H9 (cell line): ENCODE results near the gene YIPF6. TPM values are rescaled to one million over a fixed set of nuclear protein-coding genes. Genes with fewer than 3 reads are reported as not detected.

Experiments used
- DNase-seq: peaks from one replicate; pipeline ENCODE4 v3.0.0-alpha.2; 2017
- H2AFZ ChIP-seq: one replicate; pipeline ENCODE4 v1.6.1; 2013; ENCODE audit warnings: mild to moderate bottlenecking, low read length, control low read depth, moderate library complexity
- H2AK5ac ChIP-seq: 2 replicates; pipeline ENCODE4 v1.6.1; 2013; ENCODE audit warnings: low read length, control low read depth, mixed read lengths; ENCODE audit not compliant: insufficient read length
- H2BK120ac ChIP-seq: one replicate; pipeline ENCODE4 v1.6.1; 2013; ENCODE audit warnings: low read depth, mild to moderate bottlenecking, low read length, control low read depth, inconsistent platforms; ENCODE audit not compliant: poor library complexity, severe bottlenecking
- H2BK12ac ChIP-seq: 2 replicates; pipeline ENCODE4 v1.6.1; 2013; ENCODE audit warnings: low read length, control low read depth, mixed read lengths, low read depth; ENCODE audit not compliant: insufficient read length
- H2BK15ac ChIP-seq: 2 replicates; pipeline ENCODE4 v1.6.1; 2013; ENCODE audit warnings: low read depth, low read length, control low read depth
- H2BK20ac ChIP-seq: one replicate; pipeline ENCODE4 v1.6.1; 2013; ENCODE audit warnings: low read depth, mild to moderate bottlenecking, low read length, control low read depth, inconsistent platforms; ENCODE audit not compliant: poor library complexity, severe bottlenecking
- H2BK5ac ChIP-seq: 2 replicates; pipeline ENCODE4 v1.6.1; 2013; ENCODE audit warnings: low read length, control low read depth, mixed read lengths; ENCODE audit not compliant: insufficient read length
- H3K14ac ChIP-seq: 2 replicates; pipeline ENCODE4 v1.6.1; 2013; ENCODE audit warnings: low read length, control low read depth; ENCODE audit not compliant: insufficient read depth
- H3K18ac ChIP-seq: 2 replicates; pipeline ENCODE4 v1.6.1; 2013; ENCODE audit warnings: low read depth, mild to moderate bottlenecking, mixed read lengths, low read length, control low read depth; ENCODE audit not compliant: insufficient read length
- H3K23ac ChIP-seq: 2 replicates; pipeline ENCODE4 v1.6.1; 2013; ENCODE audit warnings: low read length, control low read depth, mixed read lengths, low read depth; ENCODE audit not compliant: insufficient read length
- H3K23me2 ChIP-seq: 2 replicates; pipeline ENCODE4 v1.6.1; 2013; ENCODE audit warnings: low read depth, mild to moderate bottlenecking, mixed read lengths, low read length, control low read depth; ENCODE audit not compliant: insufficient read length, poor library complexity, severe bottlenecking
- H3K27ac ChIP-seq: 2 replicates; pipeline ENCODE4 v1.5.1; 2013; ENCODE audit warnings: low read length, control low read depth, mixed read lengths, low read depth; ENCODE audit not compliant: insufficient read length
- H3K27me3 ChIP-seq: 2 replicates; pipeline ENCODE4 v1.6.1; 2013; ENCODE audit warnings: low read length, control low read depth, inconsistent platforms; ENCODE audit not compliant: insufficient read depth
- H3K4ac ChIP-seq: 2 replicates; pipeline ENCODE4 v1.6.1; 2013; ENCODE audit warnings: low read depth, mild to moderate bottlenecking, control low read depth, inconsistent platforms, low read length, moderate library complexity
- H3K4me1 ChIP-seq: 2 replicates; pipeline ENCODE4 v1.6.1; 2013; ENCODE audit warnings: low read length, control low read depth, inconsistent platforms; ENCODE audit not compliant: insufficient read depth
- H3K4me2 ChIP-seq: 2 replicates; pipeline ENCODE4 v1.6.1; 2013; ENCODE audit warnings: low read length, control low read depth, mixed read lengths; ENCODE audit not compliant: insufficient read length, insufficient read depth
- H3K56ac ChIP-seq: 2 replicates; pipeline ENCODE4 v1.6.1; 2013; ENCODE audit warnings: low read depth, mild to moderate bottlenecking, mixed read lengths, low read length, control low read depth; ENCODE audit not compliant: insufficient read length
- H3K79me1 ChIP-seq: 2 replicates; pipeline ENCODE4 v1.6.1; 2013; ENCODE audit warnings: low read depth, mild to moderate bottlenecking, moderate library complexity, low read length, control low read depth, inconsistent platforms; ENCODE audit not compliant: insufficient read depth, poor library complexity, severe bottlenecking
- H3K79me2 ChIP-seq: 2 replicates; pipeline ENCODE4 v1.6.1; 2013; ENCODE audit warnings: low read length, control low read depth, inconsistent platforms; ENCODE audit not compliant: insufficient read depth
- H3K9ac ChIP-seq: 2 replicates; pipeline ENCODE4 v1.6.1; 2013; ENCODE audit warnings: low read length, control low read depth, mixed read lengths; ENCODE audit not compliant: insufficient read length; ENCODE audit errors: extremely low read depth
- H3K9me3 ChIP-seq: one replicate; pipeline ENCODE4 v1.6.1; 2013; ENCODE audit warnings: low read depth, low read length, inconsistent platforms; ENCODE audit not compliant: control insufficient read depth
- H3T11ph ChIP-seq: one replicate; pipeline ENCODE4 v1.6.1; 2013; ENCODE audit warnings: mild to moderate bottlenecking, low read length, control low read depth, inconsistent platforms
- H4K20me1 ChIP-seq: one replicate; pipeline ENCODE4 v1.6.1; 2013; ENCODE audit not compliant: control insufficient read depth, insufficient read length, insufficient read depth
- H4K5ac ChIP-seq: 2 replicates; pipeline ENCODE4 v1.6.1; 2013; ENCODE audit warnings: low read depth, mild to moderate bottlenecking, mixed read lengths, low read length, control low read depth; ENCODE audit not compliant: insufficient read length
- H4K8ac ChIP-seq: replicated peaks from 2 replicates; pipeline ENCODE4 v1.6.1; 2013; ENCODE audit warnings: low read length, control low read depth, mixed read lengths, low read depth; ENCODE audit not compliant: insufficient read length
- H4K91ac ChIP-seq: 2 replicates; pipeline ENCODE4 v1.6.1; 2013; ENCODE audit warnings: low read depth, mild to moderate bottlenecking, moderate library complexity, mixed read lengths, low read length, control low read depth; ENCODE audit not compliant: insufficient read length
- H3K27ac Mint-ChIP-seq, 3 experiments: 2 replicates in 2 of 3; 3 replicates in 1 of 3; pipeline ENCODE4 v1.8.0; 2020 to 2021; ENCODE audit warnings: mixed read lengths in 3 of 3, mild to moderate bottlenecking in 1 of 3, moderate library complexity in 1 of 3
- H3K27me3 Mint-ChIP-seq: 2 replicates; pipeline ENCODE4 v1.8.0; 2021; ENCODE audit warnings: low read depth, mild to moderate bottlenecking, moderate library complexity, mixed read lengths
- H3K36me3 Mint-ChIP-seq, 3 experiments: 2 replicates in 2 of 3; 3 replicates in 1 of 3; pipeline ENCODE4 v1.8.0; 2020 to 2021; ENCODE audit warnings: low read depth in 3 of 3, mixed read lengths in 3 of 3; ENCODE audit not compliant: insufficient read depth in 1 of 3
- H3K4me1 Mint-ChIP-seq, 2 experiments: 2 replicates each; pipeline ENCODE4 v1.8.0; 2020; ENCODE audit warnings: mixed read lengths in 2 of 2
- H3K4me3 Mint-ChIP-seq, 2 experiments: 2 replicates in 1 of 2; 3 replicates in 1 of 2; pipeline ENCODE4 v1.8.0; 2020 to 2021; ENCODE audit warnings: mild to moderate bottlenecking in 2 of 2, mixed read lengths in 2 of 2, moderate library complexity in 1 of 2
- H3K9me3 Mint-ChIP-seq, 2 experiments: 2 replicates in 1 of 2; 3 replicates in 1 of 2; pipeline ENCODE4 v1.8.0; 2020; ENCODE audit warnings: mild to moderate bottlenecking in 2 of 2, mixed read lengths in 2 of 2, moderate library complexity in 1 of 2
- CTCF ChIP-seq: fragments of 200-600 bp; sonication (generic); conservative IDR thresholded peaks from 3 replicates; pipeline ENCODE4 v1.8.0; 2021; ENCODE audit warnings: antibody characterized with exemption, mild to moderate bottlenecking
- WGBS: extraction: QIAGEN DNeasy Blood & Tissue Kit; methylation state at CpG from one replicate; pipeline ENCODE4 v1.1.7; 2013; ENCODE audit warnings: missing lambda C conversion rate, low lambda C conversion rate, mixed read lengths; ENCODE audit not compliant: insufficient read length; ENCODE audit errors: extremely low coverage; 5-methylcytosine and 5-hydroxymethylcytosine counted together
- total RNA-seq: library from RNA; stranded (reverse); gene quantifications from 2 replicates; pipeline ENCODE4 v1.2.1, GENCODE V29; 2021

Gene YIPF6
- total RNA-seq, 1 experiment from 2014 or later: 31.8 TPM

- Histone ChIP-seq H2BK20ac (no peak overlapping the region), H2BK5ac (no peak overlapping the region), H4K5ac (no peak overlapping the region), H4K91ac (no peak overlapping the region), H3T11ph (no peak overlapping the region), H2BK15ac (no peak overlapping the region), H2BK120ac (no peak overlapping the region), H3K27me3 (no peaks in the 10 kb centered on the region), H3K79me1 (no peaks in the 10 kb centered on the region), H3K23ac (no peak overlapping the region), H3K14ac (no peak overlapping the region), H2AK5ac (no peak overlapping the region), H4K20me1 (no peaks in the 10 kb centered on the region), H3K4me2 (no peak overlapping the region), H3K4me1 (no peaks in the 10 kb centered on the region), H3K56ac (no peak overlapping the region), H3K23me2 (no peaks in the 10 kb centered on the region), H3K4ac (no peak overlapping the region), H3K9ac (no peak overlapping the region), H2BK12ac (no peak overlapping the region), H3K27ac (no peak overlapping the region), H4K8ac (no peak overlapping the region), H3K18ac (no peak overlapping the region), H3K79me2 (no peaks in the 10 kb centered on the region), H3K9me3 (peaks cover 10% of the 10 kb centered on the region), H2AFZ (no peak overlapping the region)
- WGBS: no CpG with 5 or more reads among the region's 8 CpGs
- Mint-ChIP-seq H3K27me3 (no peaks in the 10 kb centered on the region; the same call in 1 of the 2 replicates), H3K27ac (no peak overlapping the region), H3K4me3 (no peak overlapping the region), H3K9me3 (peaks cover 49 to 60% of the 10 kb centered on the region in 2 experiments), H3K4me1 (peaks cover 2 to 4% of the 10 kb centered on the region in 2 experiments; a peak in 2 of 4 replicates), H3K36me3 (no peaks in the 10 kb centered on the region; a peak in 1 of 7 replicates)
- TF ChIP-seq CTCF: peak; percentile 65
- peak; percentile 28 for DNase-seq
These were observed 36.2 kb upstream of the YIPF6 start for GRCh38 chrX:68462653-68463052.
